Vagina (tissue), 2 donors: ENCODE data around the gene PRR23E.

Source experiments
- CTCF ChIP-seq, 3 experiments: fragments of 450-650 bp in 2 of 3; fragments of 200-600 bp in 1 of 3; sonication (generic) in 1 of 3; IDR thresholded peaks; one replicate each; pipeline ENCODE4 v1.5.1; 2017 to 2019; ENCODE audit warnings: antibody characterized with exemption in 3 of 3, mild to moderate bottlenecking in 2 of 3, moderate library complexity in 2 of 3
- POLR2A ChIP-seq, 2 donors: fragments of 450-650 bp; IDR thresholded peaks; one replicate each; pipeline ENCODE4 v1.6.1; 2017; ENCODE audit warnings: antibody characterized with exemption in 2 of 2, mild to moderate bottlenecking in 2 of 2, moderate library complexity in 2 of 2

DNA sequence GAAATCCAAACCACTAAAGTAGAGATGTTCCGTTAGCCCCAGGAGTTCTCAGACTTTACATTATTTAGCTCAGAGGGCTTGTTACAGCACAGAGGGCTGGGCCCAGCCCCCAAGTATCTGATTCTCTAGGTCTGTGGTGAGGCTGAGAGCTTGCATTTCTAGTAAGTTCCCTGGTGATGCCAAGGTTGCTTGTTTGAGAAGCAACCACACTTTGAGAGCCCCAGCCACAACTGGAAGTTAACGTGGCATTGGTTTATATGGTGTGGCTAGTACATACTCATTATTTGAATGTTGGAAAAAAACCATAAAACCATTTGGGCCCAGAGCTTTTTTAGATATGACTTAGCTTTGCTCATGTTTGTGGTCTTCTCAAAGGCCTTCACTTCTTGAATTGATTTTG lies 35.9 kb downstream of the PRR23E start:
- TF ChIP-seq POLR2A (IDR thresholded peaks at IDR 0.05): no peak
- TF ChIP-seq CTCF (IDR thresholded peaks at IDR 0.05): no peak
